ENCODE results near the gene DCUN1D2. TPM values are rescaled to one million over a fixed set of nuclear protein-coding genes. Genes with fewer than 3 reads are reported as not detected.

Gene DCUN1D2
- total RNA-seq, 1 experiment from 2014 or later, result 26.2 TPM

DNA sequence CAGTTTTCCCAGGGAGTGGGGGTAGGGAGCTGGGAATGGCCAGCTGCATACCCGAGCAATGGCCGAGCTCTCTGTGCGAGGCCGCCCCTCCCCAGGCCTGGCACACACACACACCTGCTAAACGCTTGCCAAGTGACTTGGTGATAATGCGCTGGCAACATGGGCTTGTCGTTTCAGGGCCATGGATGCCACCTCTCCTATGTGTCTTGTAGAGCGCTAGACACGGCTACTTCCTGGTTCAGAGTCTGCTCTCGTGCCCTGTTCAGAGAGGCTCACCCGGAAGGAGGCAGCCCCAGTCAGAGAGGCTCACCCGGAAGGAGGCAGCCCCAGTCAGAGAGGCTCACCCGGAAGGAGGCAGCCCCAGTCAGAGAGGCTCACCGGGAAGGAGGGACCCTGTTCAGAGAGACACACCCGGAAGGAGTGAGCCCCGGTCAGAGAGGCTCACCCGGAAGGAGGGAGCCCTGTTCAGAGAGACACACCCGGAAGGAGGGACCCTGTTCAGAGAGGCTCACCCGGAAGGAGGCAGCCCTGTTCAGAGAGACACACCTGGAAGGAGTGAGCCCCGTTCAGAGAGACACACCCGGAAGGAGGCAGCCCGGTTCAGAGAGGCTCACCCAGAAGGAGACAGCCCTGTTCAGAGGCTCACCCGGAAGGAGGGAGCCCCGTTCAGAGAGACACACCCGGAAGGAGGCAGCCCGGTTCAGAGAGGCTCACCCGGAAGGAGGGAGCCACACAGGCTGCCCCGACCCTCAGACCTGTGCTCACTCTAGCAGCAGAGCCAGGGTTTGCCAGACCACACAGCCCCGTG is 41.4 kb downstream of the DCUN1D2 start:
- Histone ChIP-seq H3K36me3 (ENCODE audit: insufficient read depth, low read length) (peaks cover 15% of the 10 kb centered on the region), H3K4me3 (ENCODE audit: low read length) (peak overlapping the region; percentile 83), H3K4me2 (ENCODE audit: low read depth, low read length, poor library complexity, severe bottlenecking) (peak overlapping the region; percentile 92), H4K20me1 (ENCODE audit: insufficient read depth, low read depth, low read length) (no peaks in the 10 kb centered on the region; the same call in 1 of the 2 replicates), H3K27ac (ENCODE audit: low read length) (peak overlapping the region; percentile 91), H3K9me2 (replicated peaks; ENCODE audit: insufficient read depth, low read length) (no peaks in the 10 kb centered on the region), H3K9me3 (ENCODE audit: low read length) (peaks cover 5% of the 10 kb centered on the region; the same call in 1 of the 2 replicates), H3K79me2 (ENCODE audit: low read length) (peaks cover 4% of the 10 kb centered on the region), H3K4me1 (ENCODE audit: low read length) (peaks cover 89% of the 10 kb centered on the region), H3K27me3 (ENCODE audit: low read length) (no peaks in the 10 kb centered on the region), H3K9ac (ENCODE audit: low read length) (peak overlapping the region; percentile 98), H2AFZ (ENCODE audit: low read length) (peak overlapping the region; percentile 23; the same call in 1 of the 2 replicates)
- DNase-seq, result peak; percentile 100

DNA sequence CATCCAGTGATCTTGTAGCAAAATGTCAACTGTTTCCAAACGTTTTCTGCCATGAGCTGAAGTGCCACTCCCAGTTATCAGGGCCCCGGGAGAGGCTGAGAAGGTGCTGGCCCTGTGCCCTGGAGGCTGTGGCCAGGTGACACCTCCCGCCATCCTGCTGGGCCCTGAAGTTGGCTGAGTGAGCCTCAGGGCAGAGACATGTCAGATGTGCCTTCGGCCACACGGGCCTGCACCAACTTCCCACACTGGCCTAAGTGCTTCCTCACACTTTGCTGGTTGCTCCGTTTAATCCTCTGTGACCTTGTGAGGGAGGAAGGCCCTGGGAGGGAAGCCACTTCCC is 42.0 kb downstream of the DCUN1D2 start:
- peak; percentile 80 for DNase-seq
- peak overlapping the region; percentile 98 for H3K9ac ChIP-seq (ENCODE audit: low read length)

GRCh38 chr13:113447596-113447995 is 42.9 kb downstream of the DCUN1D2 start:
- H3K9ac ChIP-seq (ENCODE audit: low read length), result peak overlapping the region; percentile 98
- H3K27ac ChIP-seq (ENCODE audit: low read length), result peak overlapping the region; percentile 91
- H3K4me1 ChIP-seq (ENCODE audit: low read length), result peaks cover 75% of the 10 kb centered on the region
- no peak overlapping the region for H2AFZ ChIP-seq (ENCODE audit: low read length)
- peak overlapping the region; percentile 92 for H3K4me2 ChIP-seq (ENCODE audit: low read depth, low read length, poor library complexity, severe bottlenecking)
- no peak for DNase-seq
- H4K20me1 ChIP-seq (ENCODE audit: insufficient read depth, low read depth, low read length), result no peaks in the 10 kb centered on the region; the same call in 1 of the 2 replicates
- peaks cover 5% of the 10 kb centered on the region; the same call in 1 of the 2 replicates for H3K9me3 ChIP-seq (ENCODE audit: low read length)
- no peaks in the 10 kb centered on the region for H3K9me2 ChIP-seq (replicated peaks; ENCODE audit: insufficient read depth, low read length)
- no peaks in the 10 kb centered on the region for H3K27me3 ChIP-seq (ENCODE audit: low read length)
- peaks cover 24% of the 10 kb centered on the region for H3K36me3 ChIP-seq (ENCODE audit: insufficient read depth, low read length)
- peak overlapping the region; percentile 83 for H3K4me3 ChIP-seq (ENCODE audit: low read length)
- peaks cover 4% of the 10 kb centered on the region for H3K79me2 ChIP-seq (ENCODE audit: low read length)

More for the DNA sequence above, 42.0 kb downstream of the DCUN1D2 start:
- peak overlapping the region; percentile 23; the same call in 1 of the 2 replicates for H2AFZ ChIP-seq (ENCODE audit: low read length)
- peak overlapping the region; percentile 83 for H3K4me3 ChIP-seq (ENCODE audit: low read length)
- H3K79me2 ChIP-seq (ENCODE audit: low read length), result peaks cover 4% of the 10 kb centered on the region
- peaks cover 5% of the 10 kb centered on the region; the same call in 1 of the 2 replicates for H3K9me3 ChIP-seq (ENCODE audit: low read length)
- no peaks in the 10 kb centered on the region for H3K9me2 ChIP-seq (replicated peaks; ENCODE audit: insufficient read depth, low read length)
- H3K27ac ChIP-seq (ENCODE audit: low read length), result peak overlapping the region; percentile 91
- H3K4me2 ChIP-seq (ENCODE audit: low read depth, low read length, poor library complexity, severe bottlenecking), result peak overlapping the region; percentile 92
- H4K20me1 ChIP-seq (ENCODE audit: insufficient read depth, low read depth, low read length), result no peaks in the 10 kb centered on the region; the same call in 1 of the 2 replicates
- H3K36me3 ChIP-seq (ENCODE audit: insufficient read depth, low read length), result peaks cover 17% of the 10 kb centered on the region
- no peaks in the 10 kb centered on the region for H3K27me3 ChIP-seq (ENCODE audit: low read length)
- H3K4me1 ChIP-seq (ENCODE audit: low read length), result peaks cover 84% of the 10 kb centered on the region

- peaks cover 4% of the 10 kb centered on the region for H3K79me2 ChIP-seq (ENCODE audit: low read length)
- peaks cover 64% of the 10 kb centered on the region for H3K4me1 ChIP-seq (ENCODE audit: low read length)
- peak overlapping the region; percentile 91 for H3K27ac ChIP-seq (ENCODE audit: low read length)
- H2AFZ ChIP-seq (ENCODE audit: low read length), result no peak overlapping the region
- peak overlapping the region; percentile 26; the same call in 1 of the 2 replicates for H3K4me3 ChIP-seq (ENCODE audit: low read length)
- peaks cover 35% of the 10 kb centered on the region for H3K36me3 ChIP-seq (ENCODE audit: insufficient read depth, low read length)
- no peaks in the 10 kb centered on the region for H3K9me2 ChIP-seq (replicated peaks; ENCODE audit: insufficient read depth, low read length)
- H3K4me2 ChIP-seq (ENCODE audit: low read depth, low read length, poor library complexity, severe bottlenecking), result peak overlapping the region; percentile 44
- DNase-seq, result no peak
- peaks cover 5% of the 10 kb centered on the region; the same call in 1 of the 2 replicates for H3K9me3 ChIP-seq (ENCODE audit: low read length)
- H3K27me3 ChIP-seq (ENCODE audit: low read length), result no peaks in the 10 kb centered on the region
- H4K20me1 ChIP-seq (ENCODE audit: insufficient read depth, low read depth, low read length), result no peaks in the 10 kb centered on the region; the same call in 1 of the 2 replicates
- peak overlapping the region; percentile 50 for H3K9ac ChIP-seq (ENCODE audit: low read length)
Measured at GRCh38 chr13:113446488-113446854, 44.0 kb downstream of the DCUN1D2 start.

- Histone ChIP-seq H3K9ac (ENCODE audit: low read length) (peak overlapping the region; percentile 77), H3K27ac (ENCODE audit: low read length) (peak overlapping the region; percentile 98), H3K4me3 (ENCODE audit: low read length) (peak overlapping the region; percentile 52; the same call in 1 of the 2 replicates), H3K27me3 (ENCODE audit: low read length) (no peaks in the 10 kb centered on the region), H3K79me2 (ENCODE audit: low read length) (peaks cover 4% of the 10 kb centered on the region), H3K9me2 (replicated peaks; ENCODE audit: insufficient read depth, low read length) (no peaks in the 10 kb centered on the region), H2AFZ (ENCODE audit: low read length) (no peak overlapping the region), H3K36me3 (ENCODE audit: insufficient read depth, low read length) (peaks cover 38% of the 10 kb centered on the region), H3K9me3 (ENCODE audit: low read length) (peaks cover 5% of the 10 kb centered on the region; the same call in 1 of the 2 replicates), H4K20me1 (ENCODE audit: insufficient read depth, low read depth, low read length) (no peaks in the 10 kb centered on the region; the same call in 1 of the 2 replicates), H3K4me2 (ENCODE audit: low read depth, low read length, poor library complexity, severe bottlenecking) (peak overlapping the region; percentile 77), H3K4me1 (ENCODE audit: low read length) (peaks cover 59% of the 10 kb centered on the region)
- peak; percentile 99 for DNase-seq
Measured at GRCh38 chr13:113445791-113446487, 44.6 kb downstream of the DCUN1D2 start.

GRCh38 chr13:113443991-113444390 is 46.5 kb downstream of the DCUN1D2 start:
- H3K4me3 ChIP-seq (ENCODE audit: low read length), result no peak overlapping the region
- no peak for DNase-seq
- no peak overlapping the region for H3K9ac ChIP-seq (ENCODE audit: low read length)
- peak overlapping the region; percentile 98; the same call in 1 of the 2 replicates for H3K27ac ChIP-seq (ENCODE audit: low read length)
- H3K36me3 ChIP-seq (ENCODE audit: insufficient read depth, low read length), result peaks cover 38% of the 10 kb centered on the region
- H2AFZ ChIP-seq (ENCODE audit: low read length), result no peak overlapping the region
- peaks cover 45% of the 10 kb centered on the region for H3K4me1 ChIP-seq (ENCODE audit: low read length)
- H3K4me2 ChIP-seq (ENCODE audit: low read depth, low read length, poor library complexity, severe bottlenecking), result no peak overlapping the region
- no peaks in the 10 kb centered on the region for H3K9me2 ChIP-seq (replicated peaks; ENCODE audit: insufficient read depth, low read length)
- peaks cover 5% of the 10 kb centered on the region; the same call in 1 of the 2 replicates for H3K9me3 ChIP-seq (ENCODE audit: low read length)
- H4K20me1 ChIP-seq (ENCODE audit: insufficient read depth, low read depth, low read length), result no peaks in the 10 kb centered on the region; the same call in 1 of the 2 replicates
- H3K79me2 ChIP-seq (ENCODE audit: low read length), result peaks cover 4% of the 10 kb centered on the region
- H3K27me3 ChIP-seq (ENCODE audit: low read length), result no peaks in the 10 kb centered on the region

GRCh38 chr13:113442985-113443362 is 47.5 kb downstream of the DCUN1D2 start:
- Histone ChIP-seq H3K79me2 (ENCODE audit: low read length) (peaks cover 4% of the 10 kb centered on the region), H3K4me2 (ENCODE audit: low read depth, low read length, poor library complexity, severe bottlenecking) (no peak overlapping the region), H3K4me3 (ENCODE audit: low read length) (no peak overlapping the region), H4K20me1 (ENCODE audit: insufficient read depth, low read depth, low read length) (no peaks in the 10 kb centered on the region; the same call in 1 of the 2 replicates), H3K36me3 (ENCODE audit: insufficient read depth, low read length) (peaks cover 38% of the 10 kb centered on the region), H3K27me3 (ENCODE audit: low read length) (no peaks in the 10 kb centered on the region), H3K4me1 (ENCODE audit: low read length) (peaks cover 36% of the 10 kb centered on the region), H3K27ac (ENCODE audit: low read length) (no peak overlapping the region), H2AFZ (ENCODE audit: low read length) (no peak overlapping the region), H3K9ac (ENCODE audit: low read length) (no peak overlapping the region), H3K9me2 (replicated peaks; ENCODE audit: insufficient read depth, low read length) (no peaks in the 10 kb centered on the region), H3K9me3 (ENCODE audit: low read length) (peaks cover 5% of the 10 kb centered on the region; the same call in 1 of the 2 replicates)
- no peak for DNase-seq
